SH-SY5Y (cell line): ENCODE results near the gene PCDHGA4.

Source experiments
- GATA2 ChIP-seq: IDR thresholded peaks from 2 replicates; pipeline ENCODE4 v1.6.1; 2011; ENCODE audit warnings: mild to moderate bottlenecking, low read depth, low read length
- GATA3 ChIP-seq: IDR thresholded peaks from 2 replicates; pipeline ENCODE4 v1.6.1; 2011; ENCODE audit warnings: low read depth, mild to moderate bottlenecking, low read length, moderate library complexity

Gene PCDHGA4

DNA sequence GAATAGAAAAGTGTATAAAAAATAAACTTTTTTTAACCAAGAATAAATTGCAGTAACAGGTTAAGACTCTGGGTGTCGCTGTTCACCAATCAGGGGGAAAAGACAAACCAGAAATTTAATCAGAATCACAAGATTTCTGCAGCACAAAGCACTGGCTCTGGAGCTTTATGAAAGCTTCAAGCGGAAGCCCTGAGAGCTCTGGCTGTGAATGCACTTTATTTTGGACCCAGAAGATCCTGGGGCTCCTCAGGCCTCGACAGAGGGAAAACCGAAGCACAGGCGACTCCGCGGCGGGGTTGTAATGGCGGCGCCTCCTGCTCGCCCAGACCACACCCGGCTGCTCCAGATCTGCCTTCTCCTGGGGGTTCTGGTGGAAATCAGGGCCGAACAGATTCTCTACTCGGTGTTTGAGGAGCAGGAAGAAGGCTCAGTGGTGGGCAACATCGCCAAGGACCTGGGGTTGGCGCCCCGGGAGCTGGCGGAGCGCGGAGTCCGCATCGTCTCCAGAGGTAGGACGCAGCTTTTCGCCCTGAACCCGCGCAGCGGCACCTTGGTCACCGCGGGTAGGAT lies at the start of gene PCDHGA4:
PCDHGA4 (plus strand) TSS at position 122 of the 570 bp plus-strand sequence; CDS start at position 209, 87 bp downstream.
- TF ChIP-seq GATA3: no peak
- no peak for TF ChIP-seq GATA2

DNA sequence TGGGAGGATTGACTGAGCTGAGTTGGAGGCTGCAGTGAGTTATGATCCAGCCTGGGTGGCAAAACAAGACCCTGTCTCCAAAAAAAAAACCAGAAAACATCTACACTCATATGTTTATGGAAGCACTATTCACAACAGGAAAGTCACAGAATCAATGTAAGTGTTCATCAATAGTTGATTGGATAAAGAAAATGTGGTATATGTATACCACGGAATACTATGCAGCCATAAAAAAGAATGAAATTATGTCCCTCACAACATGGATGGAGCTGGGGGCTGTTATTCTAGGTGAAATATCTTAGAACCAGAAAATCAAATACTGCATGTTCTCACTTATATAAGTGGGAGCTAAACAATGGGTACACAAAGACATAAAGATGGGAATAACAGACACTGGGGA lies 48.2 kb upstream of the PCDHGA4 start:
- TF ChIP-seq GATA2 (no peak), GATA3 (no peak)

DNA sequence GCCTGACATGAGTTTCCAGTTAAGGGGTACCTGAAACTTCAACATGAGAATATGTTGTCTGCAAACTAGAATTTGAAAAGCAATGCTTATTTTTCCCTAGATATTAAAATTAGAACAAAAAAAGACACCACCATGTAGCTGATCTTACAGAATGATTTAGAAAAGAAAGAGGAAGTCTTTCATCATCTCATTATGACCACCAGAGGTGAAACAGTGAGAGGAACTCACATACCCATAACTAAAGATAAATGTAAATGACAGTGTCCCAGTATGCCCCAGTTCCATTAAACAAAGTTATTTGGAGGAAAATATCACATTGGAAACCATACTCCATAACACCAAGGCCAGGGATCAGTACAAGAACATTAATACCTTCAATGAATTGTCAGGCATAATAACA lies 41.1 kb upstream of the PCDHGA4 start:
- TF ChIP-seq GATA3: no peak
- TF ChIP-seq GATA2: no peak

DNA sequence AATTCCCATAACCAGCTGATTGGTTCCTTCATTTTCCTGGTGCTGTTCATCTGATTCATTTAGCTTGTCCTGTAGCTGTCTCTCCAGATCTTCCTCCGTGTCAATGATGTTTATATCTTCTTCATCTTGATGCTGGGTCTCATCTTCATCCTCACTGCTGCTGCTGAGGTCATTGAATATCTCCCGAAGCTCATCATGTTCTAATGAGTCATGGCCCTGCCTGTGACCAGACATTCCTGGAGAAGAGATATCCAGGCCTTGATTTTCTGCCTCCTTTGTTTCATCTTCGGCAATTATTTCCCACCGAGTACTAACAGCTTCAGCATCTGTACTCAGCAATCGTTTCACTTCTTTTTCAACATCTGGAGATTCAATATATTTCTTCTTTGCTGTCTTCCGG lies 35.6 kb upstream of the PCDHGA4 start:
- TF ChIP-seq GATA3 (no peak), GATA2 (no peak)

DNA sequence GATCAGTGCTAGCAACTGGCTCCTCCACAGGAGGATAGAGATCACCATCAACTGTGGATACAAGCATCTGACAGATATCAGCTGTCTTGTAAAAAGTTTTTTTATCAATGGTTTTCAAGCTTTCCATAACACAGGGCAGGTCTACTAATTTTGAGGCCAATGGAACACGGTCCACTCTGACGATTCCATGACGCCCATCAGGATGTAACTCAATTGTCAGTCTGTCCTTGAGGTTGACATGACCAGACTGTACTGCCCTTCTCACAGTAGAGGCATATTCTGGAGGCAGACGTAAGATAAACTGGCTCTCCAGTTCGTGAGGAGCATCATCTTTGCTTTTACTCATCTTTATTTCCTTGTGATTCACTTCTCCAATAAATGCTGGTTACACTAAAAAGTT lies 35.1 kb upstream of the PCDHGA4 start:
- TF ChIP-seq GATA2 (no peak), GATA3 (no peak)

DNA sequence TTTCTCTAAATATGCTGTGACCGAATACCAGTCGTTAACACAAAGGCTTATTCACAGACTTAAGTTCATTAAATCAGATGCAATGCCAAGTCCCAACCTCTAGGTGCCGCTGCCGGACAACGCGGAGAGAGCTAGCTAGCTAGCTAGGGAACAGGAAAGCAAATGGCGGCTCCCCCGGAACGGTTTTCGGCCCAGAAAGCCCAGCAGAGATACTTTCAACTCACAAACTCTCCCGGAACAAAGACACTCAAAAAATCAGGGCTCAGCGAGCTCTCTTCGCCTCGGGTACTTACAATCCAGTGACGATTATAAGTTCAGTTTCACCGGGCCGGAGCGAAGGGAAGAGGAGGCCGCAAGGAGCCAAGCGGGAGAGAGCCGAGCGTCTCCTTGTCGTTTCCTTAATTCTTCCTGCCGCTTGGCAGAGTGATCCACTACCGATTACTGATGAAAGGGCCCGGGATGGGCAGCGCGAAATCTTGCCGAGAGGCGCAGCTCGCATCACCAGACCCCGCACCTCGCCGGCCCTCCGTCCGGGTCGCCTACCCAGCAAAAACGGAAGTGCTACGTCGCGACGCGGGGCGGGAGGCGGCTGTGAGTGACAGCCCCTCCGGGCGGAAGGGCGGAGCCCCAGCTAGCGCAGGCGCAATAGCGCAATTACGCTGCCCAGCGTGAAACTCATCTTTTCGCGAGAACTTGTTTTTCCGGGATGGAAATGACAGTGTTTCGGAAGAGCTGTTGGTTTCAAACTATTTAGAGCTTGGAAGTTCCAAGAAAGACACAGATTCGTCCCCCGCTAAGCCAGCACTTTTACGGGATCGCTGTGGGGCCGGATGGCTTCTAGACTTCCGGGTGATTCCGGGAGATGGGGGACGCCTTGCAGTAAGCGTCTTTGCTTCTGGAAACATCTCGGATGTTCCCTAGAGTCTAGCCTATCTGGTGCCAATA lies 34.3 kb upstream of the PCDHGA4 start, which contains the start of gene TAF7:
TAF7 (minus strand) TSS at position 560 of the 945 bp plus-strand sequence. CDS start 740 bp downstream, outside the sequence.
- TF ChIP-seq GATA3 (no peak), GATA2 (no peak)

DNA sequence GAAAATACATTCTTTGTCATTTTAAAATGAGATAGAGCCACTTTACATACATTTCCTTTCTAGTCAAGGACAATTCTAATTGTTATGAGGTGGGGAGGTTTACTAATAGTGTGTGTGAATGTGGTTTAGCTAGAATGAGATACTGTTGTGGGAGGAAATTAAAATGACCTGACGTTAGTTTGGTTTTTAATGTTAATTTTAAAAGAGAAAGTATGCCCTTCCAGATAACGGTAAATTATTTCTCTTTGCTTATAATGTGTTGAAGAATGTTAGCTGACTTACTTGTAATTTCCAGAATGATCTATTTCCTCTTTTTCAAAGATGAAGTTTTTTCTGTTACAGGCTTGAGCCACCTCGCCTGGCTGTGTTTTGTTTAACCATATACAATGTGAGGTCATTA lies 32.6 kb upstream of the PCDHGA4 start:
- TF ChIP-seq GATA3: no peak
- no peak for TF ChIP-seq GATA2

DNA sequence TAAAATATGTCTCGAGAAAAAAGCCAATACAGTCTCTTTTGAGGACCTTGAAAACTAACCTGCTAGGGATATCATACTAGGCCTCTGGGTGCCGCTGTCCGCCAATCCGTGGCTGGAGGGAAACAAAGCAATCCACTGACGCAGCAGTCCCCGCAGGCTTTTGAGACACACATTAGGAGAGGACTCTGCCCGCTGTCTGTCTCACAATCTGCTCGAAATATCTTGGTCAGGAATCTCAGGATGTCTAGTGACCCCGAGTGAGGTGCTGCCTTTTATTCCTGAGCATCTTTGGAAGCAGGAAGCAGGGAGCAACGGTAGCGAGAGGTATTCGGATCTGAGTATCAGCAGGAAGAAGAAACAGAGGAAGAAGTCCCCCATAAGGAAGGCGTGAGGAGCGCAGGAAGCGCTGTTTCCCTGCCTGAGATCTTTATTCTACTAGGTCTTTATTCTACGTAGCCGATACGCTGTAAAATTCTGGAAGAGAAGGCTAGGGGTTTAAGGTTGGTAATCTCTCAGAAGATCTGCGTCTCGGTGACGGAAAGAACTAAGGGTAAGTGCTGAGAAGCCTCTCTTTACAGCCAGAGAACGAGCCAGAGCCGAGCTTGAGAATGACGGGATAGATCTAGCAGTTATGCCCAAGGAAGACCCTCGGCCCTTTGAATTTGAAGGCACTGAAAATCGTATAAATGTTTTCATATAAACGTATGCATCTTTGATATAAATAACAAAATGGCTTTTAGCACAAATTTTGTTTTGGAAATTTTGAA lies 28.6 kb upstream of the PCDHGA4 start:
- no peak for TF ChIP-seq GATA3
- TF ChIP-seq GATA2: no peak

DNA sequence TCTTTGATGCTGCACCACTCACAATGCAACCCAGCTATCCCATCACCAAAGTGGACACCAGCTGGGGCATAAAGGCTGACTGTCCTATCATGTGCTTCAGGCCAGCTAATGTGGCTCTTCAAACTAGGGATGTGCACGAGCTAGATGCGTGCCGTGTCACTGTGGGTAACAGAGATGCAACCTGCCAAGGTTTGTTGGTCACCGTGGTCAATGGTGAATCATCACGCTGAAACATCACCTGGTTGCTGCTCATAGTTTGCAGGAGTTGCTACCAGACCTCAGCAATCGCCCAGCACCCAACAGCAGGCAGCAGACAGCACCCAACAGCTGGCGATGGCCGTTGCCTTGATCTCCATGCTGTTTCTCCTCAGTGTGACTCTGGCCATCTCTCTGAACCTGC lies 26.6 kb upstream of the PCDHGA4 start:
- TF ChIP-seq GATA3 (no peak), GATA2 (no peak)

DNA sequence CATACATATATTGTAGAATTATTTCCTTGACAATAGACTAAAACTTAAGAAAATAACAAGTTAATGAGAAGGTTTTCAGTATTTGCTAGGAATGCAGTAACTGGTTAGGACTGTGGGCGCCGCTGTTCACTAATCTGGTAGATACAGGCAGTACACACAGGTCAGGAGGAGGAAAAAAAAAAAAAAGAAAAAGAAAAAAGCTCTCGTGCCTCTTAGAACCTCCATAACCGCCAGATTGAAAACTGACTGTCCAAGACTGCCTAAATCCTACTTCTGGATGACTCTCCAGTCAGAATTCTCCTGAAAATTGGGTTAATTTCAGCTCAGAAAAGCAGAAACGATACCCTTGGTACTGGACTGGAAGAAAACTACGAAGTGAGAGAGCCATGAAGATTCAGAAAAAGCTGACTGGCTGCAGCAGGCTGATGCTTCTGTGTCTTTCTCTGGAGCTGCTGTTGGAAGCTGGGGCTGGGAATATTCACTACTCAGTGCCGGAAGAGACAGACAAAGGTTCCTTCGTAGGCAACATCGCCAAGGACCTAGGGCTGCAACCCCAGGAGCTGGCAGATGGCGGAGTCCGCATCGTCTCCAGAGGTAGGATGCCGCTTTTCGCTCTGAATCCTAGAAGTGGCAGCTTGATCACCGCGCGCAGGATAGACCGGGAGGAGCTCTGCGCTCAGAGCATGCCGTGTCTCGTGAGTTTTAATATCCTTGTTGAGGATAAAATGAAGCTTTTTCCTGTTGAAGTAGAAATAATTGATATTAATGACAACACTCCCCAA lies 24.3 kb upstream of the PCDHGA4 start, which contains the start of gene PCDHGA1:
PCDHGA1 (plus strand) TSS at position 216 of the 782 bp plus-strand sequence.
- TF ChIP-seq GATA3 (no peak), GATA2 (no peak)

DNA sequence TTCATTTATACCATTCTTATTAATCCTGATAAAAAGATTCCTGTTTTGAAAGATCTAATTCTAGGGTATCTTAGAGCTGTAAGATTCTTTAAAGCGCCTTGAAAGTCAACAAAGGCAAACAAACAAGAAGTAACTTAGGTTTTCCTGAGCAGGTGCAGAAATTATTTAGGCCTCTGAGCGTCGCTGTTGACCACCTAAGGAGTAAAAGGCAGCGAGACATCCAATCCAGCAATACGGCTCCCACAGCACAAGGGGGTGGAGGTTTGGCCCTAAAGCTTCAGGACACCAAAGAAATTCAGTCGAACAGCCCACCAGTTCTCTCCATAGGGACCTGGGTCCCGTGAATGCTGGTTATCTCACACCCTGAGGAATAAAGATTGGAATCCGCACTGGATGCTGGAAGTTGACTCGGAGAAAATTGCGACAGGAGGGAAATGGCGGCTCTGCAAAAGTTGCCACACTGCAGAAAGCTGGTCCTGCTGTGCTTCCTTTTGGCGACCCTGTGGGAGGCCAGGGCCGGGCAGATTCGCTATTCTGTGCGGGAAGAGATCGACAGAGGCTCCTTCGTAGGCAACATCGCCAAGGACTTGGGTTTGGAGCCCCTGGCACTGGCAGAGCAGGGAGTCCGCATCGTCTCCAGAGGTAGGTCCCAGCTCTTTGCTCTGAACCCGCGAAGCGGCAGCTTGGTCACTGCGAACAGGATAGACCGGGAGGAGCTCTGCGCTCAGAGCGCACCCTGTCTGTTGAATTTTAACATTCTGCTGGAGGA lies 16.1 kb upstream of the PCDHGA4 start, which contains the start of gene PCDHGA2:
PCDHGA2 (plus strand) TSS at position 223 of the 769 bp plus-strand sequence.
- TF ChIP-seq GATA2 (no peak), GATA3 (no peak)

DNA sequence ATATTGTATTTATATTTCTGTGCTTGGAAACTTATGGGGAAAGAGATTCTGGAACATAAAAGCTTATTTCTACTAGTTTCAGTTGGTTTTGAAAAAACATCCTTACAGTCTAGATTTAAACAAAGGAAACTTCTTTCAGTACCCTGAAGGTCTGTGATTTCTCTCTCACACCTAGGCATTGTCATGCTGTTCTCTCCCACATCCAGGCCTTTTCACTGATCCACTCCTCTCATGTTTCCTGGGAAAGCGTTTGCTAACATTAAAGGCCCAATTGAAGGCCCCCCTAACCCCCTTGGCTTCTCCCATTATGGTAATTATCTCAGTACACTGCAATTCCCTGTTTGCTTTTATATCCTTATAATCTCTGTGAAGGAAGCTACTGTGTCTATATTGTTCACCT lies 12.0 kb upstream of the PCDHGA4 start:
- TF ChIP-seq GATA3: no peak
- no peak for TF ChIP-seq GATA2

DNA sequence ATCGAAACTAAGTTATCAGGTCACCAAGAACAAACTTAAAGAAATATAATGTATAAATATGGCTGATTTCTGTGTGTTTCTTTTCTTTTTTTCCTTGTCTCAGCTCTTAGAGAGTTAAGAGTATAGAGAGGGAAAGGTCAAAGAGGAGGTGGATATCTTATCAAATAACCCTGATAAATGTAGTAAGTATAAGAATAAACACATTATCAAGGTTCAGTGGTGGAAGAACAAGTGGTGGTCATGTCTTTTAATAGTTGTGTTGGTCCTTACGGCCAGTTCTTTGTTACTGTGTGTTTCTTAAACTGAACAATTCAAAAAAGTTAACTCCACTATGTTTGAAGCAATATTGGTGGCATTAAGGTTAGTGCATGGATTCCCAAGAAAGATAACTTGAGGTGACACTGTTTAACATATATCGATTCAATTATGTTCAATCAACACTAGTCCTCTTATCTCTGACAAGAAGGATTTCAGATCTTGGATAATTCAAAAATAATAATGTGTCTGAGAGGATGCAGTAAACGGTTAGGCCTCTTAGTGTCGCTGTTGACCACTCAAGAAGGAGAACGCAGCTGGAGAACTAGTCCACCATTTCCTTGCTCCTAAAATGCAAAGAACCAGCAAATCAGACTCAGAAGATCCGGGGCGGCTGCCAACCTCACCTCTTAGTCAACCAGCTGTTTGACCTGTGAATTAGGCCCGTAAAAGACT lies 11.4 kb upstream of the PCDHGA4 start, which contains the start of gene PCDHGA3:
PCDHGA3 (plus strand) TSS at position 588 of the 711 bp plus-strand sequence. CDS start 205 bp downstream, outside the sequence.
- TF ChIP-seq GATA2: no peak
- TF ChIP-seq GATA3: no peak
